Naive thymus-derived CD4-positive, alpha-beta T cell (primary cell): ENCODE data around the gene MSL2. TPM values are rescaled to one million over a fixed set of nuclear protein-coding genes. Genes with fewer than 3 reads are reported as not detected.
A peak's percentile ranks its signal among the peaks of the same experiment; 100 is the strongest.
"Not testable (repeated sequence)": the region's sequence is repeated elsewhere in the genome, so short reads cannot be mapped to it uniquely, and the experiment has no call there.

ENCODE experiments used
- ATAC-seq: fragments of 150-1000 bp; cut with Tn5 transposase; 2 replicates; pipeline ENCODE4 v1.10.0; 2021; ENCODE audit warnings: mild to moderate bottlenecking, moderate library complexity
- CTCF ChIA-PET: fragments of 350-600 bp; sonication (Branson Sonifier 250); formaldehyde crosslinking; loops from one replicate; lab custom pipeline; 2021; ENCODE audit warnings: antibody characterized with exemption; lab: Charles Lee
- POLR2A ChIA-PET: fragments of 350-600 bp; sonication (Branson Sonifier 250); formaldehyde crosslinking; loops from one replicate; lab custom pipeline; 2021; ENCODE audit warnings: antibody characterized with exemption, inconsistent platforms; lab: Charles Lee
- DNase-seq, 9 donors: peaks; one replicate each; pipeline versions ENCODE4 v3.0.0 to v3.0.0-alpha.2; 2020 to 2022; ENCODE audit warnings: mixed read lengths in 1 of 9
- H3K27ac ChIP-seq: one replicate; pipeline ENCODE4 v1.7.0; 2013; ENCODE audit warnings: mild to moderate bottlenecking, low read depth, low read length, moderate library complexity
- H3K27me3 ChIP-seq, 2 donors: one replicate each; pipeline ENCODE4 v1.7.0; 2013; ENCODE audit warnings: low read length in 2 of 2, mild to moderate bottlenecking in 2 of 2, moderate library complexity in 2 of 2; ENCODE audit not compliant: control insufficient read depth in 2 of 2, insufficient read depth in 2 of 2
- H3K36me3 ChIP-seq, 3 experiments: 1 replicate in 2 of 3; 2 replicates in 1 of 3; pipeline ENCODE4 v1.7.0; 2013; ENCODE audit warnings: low read length in 3 of 3, mild to moderate bottlenecking in 3 of 3, moderate library complexity in 1 of 3; ENCODE audit not compliant: insufficient read depth in 3 of 3, control insufficient read depth in 2 of 3
- H3K4me1 ChIP-seq, 2 donors: one replicate each; pipeline ENCODE4 v1.7.0; 2013; ENCODE audit warnings: low read length in 2 of 2, mild to moderate bottlenecking in 2 of 2, moderate library complexity in 1 of 2; ENCODE audit not compliant: control insufficient read depth in 2 of 2, insufficient read depth in 2 of 2
- H3K4me3 ChIP-seq: 2 replicates; pipeline ENCODE4 v1.7.0; 2013; ENCODE audit warnings: mild to moderate bottlenecking, low read length
- H3K9me3 ChIP-seq, 3 experiments: 1 replicate in 2 of 3; 2 replicates in 1 of 3; pipeline ENCODE4 v1.7.0; 2013; ENCODE audit warnings: low read length in 3 of 3; ENCODE audit not compliant: control insufficient read depth in 2 of 3
- H3K27ac Mint-ChIP-seq, 9 donors: one replicate each; pipeline ENCODE4 v1.8.0; 2020 to 2022; ENCODE audit warnings: mixed read lengths in 9 of 9, mild to moderate bottlenecking in 8 of 9, moderate library complexity in 5 of 9, inconsistent platforms in 2 of 9
- H3K27me3 Mint-ChIP-seq, 5 donors: one replicate each; pipeline ENCODE4 v1.8.0; 2021 to 2022; ENCODE audit warnings: mixed read lengths in 5 of 5, mild to moderate bottlenecking in 1 of 5
- H3K36me3 Mint-ChIP-seq, 5 donors: one replicate each; pipeline ENCODE4 v1.8.0; 2020 to 2022; ENCODE audit warnings: mixed read lengths in 5 of 5, mild to moderate bottlenecking in 3 of 5, inconsistent platforms in 1 of 5
- H3K4me1 Mint-ChIP-seq, 7 donors: one replicate each; pipeline ENCODE4 v1.8.0; 2020 to 2022; ENCODE audit warnings: mixed read lengths in 7 of 7, mild to moderate bottlenecking in 3 of 7, inconsistent platforms in 1 of 7
- H3K4me3 Mint-ChIP-seq, 10 donors: one replicate each; pipeline ENCODE4 v1.8.0; 2020 to 2022; ENCODE audit warnings: mild to moderate bottlenecking in 10 of 10, mixed read lengths in 10 of 10, moderate library complexity in 6 of 10, inconsistent platforms in 2 of 10
- H3K9me3 Mint-ChIP-seq, 11 donors: one replicate each; pipeline ENCODE4 v1.8.0; 2020 to 2022; ENCODE audit warnings: mixed read lengths in 11 of 11, mild to moderate bottlenecking in 4 of 11, inconsistent platforms in 1 of 11, moderate library complexity in 1 of 11
- intact Hi-C, 2 donors: fragments of 100-400 bp; cut with micrococcal nuclease; formaldehyde crosslinking; loops; one replicate each; pipeline ENCODE4 v1.15.1; 2023
- polyA plus RNA-seq, 2 donors: library from polyadenylated mRNA; unstranded; fragments of 300-500 nt; fragmentation: Illumina TruSeq; gene quantifications; one replicate each; pipeline ENCODE4 v1.2.3, GENCODE V29; 2021
- total RNA-seq, 6 experiments: library from RNA in 5 of 6; stranded (reverse) in 5 of 6; gene quantifications; 1 replicate in 5 of 6; 2 replicates in 1 of 6; pipeline ENCODE4 v1.2.3 and lab custom pipeline; 2021 to 2026

Gene MSL2
- total and polyA plus RNA-seq, 7 experiments from 2014 or later, result 40.9 to 110 (median 69.0) TPM

- intact Hi-C loops, result loop anchor here (5.0 to 10.0 kb wide), 4 partner anchors 54 to 1986 kb away; partner anchors contain the start of gene ARMC8 (in 1 of the 2)
- H3K4me3 ChIP-seq, CTCF ChIA-PET, ATAC-seq, H3K4me3 Mint-ChIP-seq, H3K9me3 ChIP-seq, H3K27me3 ChIP-seq, DNase-seq, H3K27ac Mint-ChIP-seq, H3K27ac ChIP-seq: not testable (repeated sequence)
- Histone ChIP-seq H3K36me3 (peaks cover 0 to 14% (median 0%) of the 10 kb centered on the region in 3 experiments), H3K4me1 (peaks cover 6 to 11% of the 10 kb centered on the region in 2 donors)
- H3K36me3 Mint-ChIP-seq, result peaks cover 6 to 17% (median 8%) of the 10 kb centered on the region in 5 donors
- H3K27me3 Mint-ChIP-seq, result peaks cover 0 to 16% (median 0%) of the 10 kb centered on the region in 5 donors
- peaks cover 5 to 21% (median 16%) of the 10 kb centered on the region in 7 donors for H3K4me1 Mint-ChIP-seq
- POLR2A ChIA-PET, result interaction anchor here (5.2 kb wide), 1 partner anchor 553 kb away, joined by 68 read pairs; the partner anchor contains the start of gene STAG1
- peaks cover 0 to 17% (median 0%) of the 10 kb centered on the region in 11 donors for H3K9me3 Mint-ChIP-seq
Measured at GRCh38 chr3:136199219-136199618, 3.1 kb upstream of the MSL2 start.

GRCh38 chr3:136198462-136199078 lies 2.4 kb upstream of the MSL2 start:
- Histone ChIP-seq H3K4me1 (peaks cover 6 to 11% of the 10 kb centered on the region in 2 donors), H3K36me3 (peaks cover 0 to 14% (median 0%) of the 10 kb centered on the region in 3 experiments)
- H3K4me3 ChIP-seq, H3K9me3 ChIP-seq, H3K27me3 ChIP-seq, H3K27ac ChIP-seq, ATAC-seq, DNase-seq: not testable (repeated sequence)
- Mint-ChIP-seq H3K27me3 (peaks cover 0 to 16% (median 0%) of the 10 kb centered on the region in 5 donors), H3K36me3 (peaks cover 6 to 24% (median 11%) of the 10 kb centered on the region in 5 donors), H3K9me3 (peaks cover 0 to 17% (median 0%) of the 10 kb centered on the region in 11 donors), H3K4me3 (peak overlapping the region in 1 of 10 donors; percentile 91), H3K27ac (peak overlapping the region in 7 of 9 donors; percentile 96 to 100 (median 99)), H3K4me1 (peaks cover 11 to 22% (median 19%) of the 10 kb centered on the region in 7 donors)
- ChIA-PET CTCF (interaction anchor here (0.6 kb wide), 1 partner anchor 180 kb away, joined by 4 read pairs; no protein-coding TSS in a partner anchor), POLR2A (interaction anchor here (2.7 to 6.3 kb wide), 4 partner anchors 8 to 663 kb away, joined by 11 to 78 read pairs (median 51); partner anchors contain the start of genes NCK1, PCCB and STAG1)
- intact Hi-C loops, result loop anchor here (5.0 to 10.0 kb wide), 4 partner anchors 54 to 1986 kb away; partner anchors contain the start of gene ARMC8 (in 1 of the 2)

GRCh38 chr3:136197159-136197793 lies 1.1 kb upstream of the MSL2 start:
- H3K4me3 ChIP-seq, result peak overlapping the region; percentile 77
- H3K36me3 Mint-ChIP-seq, result peaks cover 6 to 34% (median 13%) of the 10 kb centered on the region in 5 donors
- H3K4me3 Mint-ChIP-seq, result peak overlapping the region; percentile 91 to 99 (median 98)
- CTCF ChIA-PET, result interaction anchor here (0.6 to 2.5 kb wide), 9 partner anchors 10 to 817 kb away, joined by 3 to 8 read pairs (median 4); partner anchors contain the start of genes PCCB and STAG1
- peaks cover 0 to 11% (median 0%) of the 10 kb centered on the region in 5 donors for H3K27me3 Mint-ChIP-seq
- intact Hi-C loops, result loop anchor here (2.0 to 10.0 kb wide), 8 partner anchors 20 to 1988 kb away; partner anchors contain the start of genes ARMC8 (in 1 of the 2), DBR1 (in 1 of the 2) and PPP2R3A (in 1 of the 2)
- peak overlapping the region; percentile 94 for H3K27ac ChIP-seq
- peaks cover 6 to 11% of the 10 kb centered on the region in 2 donors for H3K4me1 ChIP-seq
- POLR2A ChIA-PET, result interaction anchor here (0.6 to 6.3 kb wide), 25 partner anchors 8 to 1976 kb away, joined by 3 to 78 read pairs (median 4); partner anchors contain the start of genes ANAPC13, CEP63, NCK1 and PCCB
- DNase-seq (peak in 2 of 9 donors; percentile 65 to 72), ATAC-seq (no peak)
- H3K27me3 ChIP-seq, result no peaks in the 10 kb centered on the region
- H3K9me3 Mint-ChIP-seq, result peaks cover 0 to 17% (median 0%) of the 10 kb centered on the region in 11 donors
- peaks cover 19 to 31% (median 28%) of the 10 kb centered on the region in 7 donors for H3K4me1 Mint-ChIP-seq
- H3K27ac Mint-ChIP-seq, result peak overlapping the region; percentile 96 to 100 (median 99)
- H3K36me3 ChIP-seq, result peaks cover 0 to 14% (median 0%) of the 10 kb centered on the region in 3 experiments
- H3K9me3 ChIP-seq, result no peaks in the 10 kb centered on the region

- ATAC-seq, result peak; percentile 73
- peak overlapping the region; percentile 96 to 100 (median 99) for H3K27ac Mint-ChIP-seq
- intact Hi-C loops, result loop anchor here (1.0 to 10.0 kb wide), 12 partner anchors 20 to 1988 kb away; partner anchors contain the start of genes NCK1 (in 2 of the 2), PCCB (in 2 of the 2), STAG1 (in 2 of the 2) and ANAPC13 (in 1 of the 2)
- peak overlapping the region; percentile 94 for H3K27ac ChIP-seq
- ChIA-PET POLR2A (interaction anchor here (0.6 to 6.3 kb wide), 31 partner anchors 10 to 1711 kb away, joined by 3 to 78 read pairs (median 4); partner anchors contain the start of genes ANAPC13, CEP63, NCK1 and PCCB), CTCF (interaction anchor here (0.7 to 2.5 kb wide), 10 partner anchors 10 to 818 kb away, joined by 3 to 8 read pairs (median 4); partner anchors contain the start of genes NCK1, PCCB and STAG1)
- peaks cover 6 to 37% (median 13%) of the 10 kb centered on the region in 5 donors for H3K36me3 Mint-ChIP-seq
- peaks cover 6 to 11% of the 10 kb centered on the region in 2 donors for H3K4me1 ChIP-seq
- H3K36me3 ChIP-seq, result peaks cover 0 to 14% (median 0%) of the 10 kb centered on the region in 3 experiments
- no peaks in the 10 kb centered on the region for H3K27me3 ChIP-seq
- peaks cover 20 to 38% (median 35%) of the 10 kb centered on the region in 7 donors for H3K4me1 Mint-ChIP-seq
- DNase-seq, result peak; percentile 94 to 99 (median 98)
- peak overlapping the region; percentile 91 to 99 (median 98) for H3K4me3 Mint-ChIP-seq
- H3K9me3 Mint-ChIP-seq, result peaks cover 0 to 17% (median 0%) of the 10 kb centered on the region in 11 donors
- no peaks in the 10 kb centered on the region for H3K9me3 ChIP-seq
- H3K27me3 Mint-ChIP-seq, result peaks cover 0 to 7% (median 0%) of the 10 kb centered on the region in 5 donors
- peak overlapping the region; percentile 77 for H3K4me3 ChIP-seq
Measured at GRCh38 chr3:136196401-136197158, 445 bp upstream of the MSL2 start.

GRCh38 chr3:136195258-136196063 lies 674 bp downstream of the MSL2 start:
- Histone ChIP-seq H3K27ac (peak overlapping the region; percentile 94), H3K36me3 (peaks cover 0 to 14% (median 0%) of the 10 kb centered on the region in 3 experiments), H3K9me3 (no peaks in the 10 kb centered on the region), H3K4me3 (peak overlapping the region; percentile 83), H3K4me1 (peaks cover 11 to 15% of the 10 kb centered on the region in 2 donors), H3K27me3 (no peaks in the 10 kb centered on the region)
- peaks cover 27 to 47% (median 45%) of the 10 kb centered on the region in 7 donors for H3K4me1 Mint-ChIP-seq
- peaks cover 0 to 7% (median 0%) of the 10 kb centered on the region in 5 donors for H3K27me3 Mint-ChIP-seq
- peak overlapping the region; percentile 91 to 99 (median 98) for H3K4me3 Mint-ChIP-seq
- H3K27ac Mint-ChIP-seq, result peak overlapping the region; percentile 96 to 100 (median 99)
- intact Hi-C loops, result loop anchor here (1.0 to 10.0 kb wide), 14 partner anchors 21 to 1989 kb away; partner anchors contain the start of genes NCK1 (in 2 of the 2), PCCB (in 2 of the 2), STAG1 (in 2 of the 2) and ANAPC13 (in 1 of the 2)
- peaks cover 6 to 46% (median 13%) of the 10 kb centered on the region in 5 donors for H3K36me3 Mint-ChIP-seq
- CTCF ChIA-PET, result interaction anchor here (0.5 to 2.5 kb wide), 7 partner anchors 16 to 819 kb away, joined by 3 to 8 read pairs (median 5); partner anchors contain the start of genes PCCB and STAG1
- peaks cover 0 to 17% (median 0%) of the 10 kb centered on the region in 11 donors for H3K9me3 Mint-ChIP-seq
- POLR2A ChIA-PET, result interaction anchor here (0.6 to 6.3 kb wide), 21 partner anchors 8 to 1710 kb away, joined by 3 to 78 read pairs (median 4); partner anchors contain the start of genes ANAPC13, CEP63, NCK1 and PCCB
- ATAC-seq (peak; percentile 69), DNase-seq (peak in 4 of 9 donors; percentile 74 to 82 (median 78))
